Stimulated activated CD8-positive, alpha-beta memory T cell treated with anti-CD3 and anti-CD28 coated beads, Interleukin-15, amount 100 ng/mL, for 24 hours (primary cell): ENCODE measurements around the gene IGF1R.

Source experiments
- DNase-seq: peaks from one replicate; pipeline ENCODE4 v3.0.0-alpha.2; 2020; ENCODE audit warnings: low read depth

Gene IGF1R

GRCh38 chr15:98648654-98649471 lies 524 bp downstream of the IGF1R start:
- DNase-seq: peak; percentile 1

DNA sequence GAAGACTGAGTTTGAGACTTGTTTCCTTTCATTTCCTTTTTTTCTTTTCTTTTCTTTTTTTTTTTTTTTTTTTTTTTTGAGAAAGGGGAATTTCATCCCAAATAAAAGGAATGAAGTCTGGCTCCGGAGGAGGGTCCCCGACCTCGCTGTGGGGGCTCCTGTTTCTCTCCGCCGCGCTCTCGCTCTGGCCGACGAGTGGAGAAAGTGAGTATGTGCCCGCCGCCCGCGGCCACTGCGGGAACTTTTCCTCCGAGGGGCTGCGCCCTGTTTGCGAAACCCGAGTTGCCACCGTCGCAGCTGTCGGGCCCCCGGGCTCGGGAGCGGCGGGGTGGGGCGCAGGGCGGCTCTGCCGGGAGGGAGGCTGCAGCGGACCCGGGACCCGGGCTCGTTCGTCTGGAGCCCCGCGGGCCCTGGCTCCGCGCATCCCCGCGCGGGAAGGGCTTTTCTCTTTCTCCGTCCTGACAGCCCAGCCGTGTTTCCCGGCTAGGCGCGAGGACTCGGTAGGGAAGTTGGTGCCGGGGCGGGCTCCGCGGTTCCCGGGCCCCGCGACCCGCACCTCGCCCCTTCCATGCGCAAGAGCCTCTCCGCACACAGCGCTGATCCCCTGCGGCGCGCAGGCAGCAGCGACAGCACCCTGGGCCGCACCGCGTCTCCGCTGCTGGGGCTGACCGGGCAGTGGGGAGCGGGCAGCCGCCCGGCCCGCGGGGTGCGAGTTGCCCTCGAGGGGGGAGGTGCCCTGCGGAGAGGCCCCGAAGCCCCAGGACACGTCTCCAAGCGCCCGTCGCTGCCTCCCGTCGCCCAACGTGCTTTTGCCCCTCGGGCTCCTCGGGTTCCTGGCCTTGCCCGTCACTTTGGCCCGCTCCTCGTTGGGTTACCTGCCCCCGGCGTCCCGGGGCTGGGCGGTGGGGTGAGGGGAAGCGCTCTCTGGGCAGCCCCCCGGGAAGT lies 1.4 kb downstream of the IGF1R start:
- peak; percentile 12 for DNase-seq

DNA sequence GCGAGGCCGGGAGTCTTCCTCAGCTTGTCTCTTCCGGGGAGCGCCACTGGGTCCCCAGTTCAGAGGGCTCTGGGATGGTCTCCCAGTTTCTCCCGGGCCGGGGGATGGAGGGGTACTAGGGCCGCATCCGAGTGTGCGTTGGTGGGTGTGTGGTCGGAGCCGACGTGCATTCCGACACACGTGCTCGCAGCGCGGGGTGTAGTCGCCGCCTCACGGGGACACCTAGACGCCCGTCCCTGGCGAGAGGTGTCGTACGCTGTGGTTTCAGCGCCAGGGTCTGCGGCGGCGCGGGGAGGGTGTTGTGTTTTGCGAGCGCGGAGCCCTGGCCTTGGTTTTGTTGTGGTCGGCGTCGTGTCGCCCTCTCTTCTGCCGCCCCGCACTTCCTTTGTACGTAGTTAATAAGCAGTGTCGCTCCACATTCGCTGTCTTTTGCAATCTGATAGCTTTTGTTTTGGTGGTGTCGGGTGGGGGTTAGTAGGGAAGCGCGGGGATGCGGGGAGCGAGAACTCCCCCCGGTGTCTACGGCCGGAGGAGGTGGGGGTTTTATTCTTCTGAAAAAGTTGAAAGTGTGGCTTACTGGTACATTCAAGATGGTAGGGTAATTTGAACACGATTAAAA lies 2.2 kb downstream of the IGF1R start:
- peak; percentile 2 for DNase-seq

DNA sequence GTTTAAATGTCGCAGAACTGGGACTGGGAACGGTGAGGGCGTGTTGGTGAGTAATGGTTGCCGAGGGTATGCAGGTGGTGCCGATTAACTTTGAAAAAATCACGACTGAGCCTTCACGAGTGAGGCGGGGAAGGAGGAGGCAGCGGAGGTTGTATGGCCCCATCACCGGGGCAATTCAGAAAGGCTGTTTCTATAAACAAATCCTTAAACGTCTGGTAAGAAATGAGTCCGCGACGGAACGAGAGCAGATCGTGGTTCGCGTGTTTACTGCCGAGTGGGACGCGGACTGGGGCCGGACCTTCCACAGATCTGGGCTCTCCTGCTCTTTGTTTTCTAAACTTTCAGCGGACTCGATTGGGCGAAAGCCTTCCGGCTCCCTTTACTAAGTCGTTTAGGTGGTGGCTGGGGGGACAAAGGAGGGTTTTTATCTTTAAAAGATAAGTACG lies 2.7 kb downstream of the IGF1R start:
- DNase-seq: no peak

- DNase-seq: no peak
These were observed 3.4 kb downstream of the IGF1R start for GRCh38 chr15:98651581-98652220.

GRCh38 chr15:98653686-98654085 lies 5.3 kb downstream of the IGF1R start:
- no peak for DNase-seq

GRCh38 chr15:98654790-98655360 lies 6.5 kb downstream of the IGF1R start:
- DNase-seq: no peak

- DNase-seq: no peak
These were observed 7.4 kb downstream of the IGF1R start for GRCh38 chr15:98655732-98656131.

DNA sequence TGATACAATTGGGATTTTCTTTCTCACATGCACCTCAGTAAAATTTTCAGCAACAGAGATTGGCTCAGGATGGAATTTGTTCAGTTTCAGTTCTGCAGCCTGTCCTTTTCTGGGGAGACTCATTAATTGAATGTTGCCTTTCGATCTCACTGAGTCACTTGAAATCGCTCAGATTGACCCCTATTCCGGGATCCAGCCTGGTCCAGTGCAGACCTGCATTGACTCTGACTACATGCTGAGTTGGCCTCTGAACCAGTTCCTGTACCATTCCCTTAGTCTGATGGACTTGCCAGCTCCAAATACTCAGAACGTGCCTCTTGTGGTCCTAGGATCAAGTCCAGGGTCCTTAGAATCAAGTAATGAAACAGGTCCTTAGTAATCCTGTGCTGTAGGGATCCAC lies 9.4 kb downstream of the IGF1R start:
- no peak for DNase-seq

DNA sequence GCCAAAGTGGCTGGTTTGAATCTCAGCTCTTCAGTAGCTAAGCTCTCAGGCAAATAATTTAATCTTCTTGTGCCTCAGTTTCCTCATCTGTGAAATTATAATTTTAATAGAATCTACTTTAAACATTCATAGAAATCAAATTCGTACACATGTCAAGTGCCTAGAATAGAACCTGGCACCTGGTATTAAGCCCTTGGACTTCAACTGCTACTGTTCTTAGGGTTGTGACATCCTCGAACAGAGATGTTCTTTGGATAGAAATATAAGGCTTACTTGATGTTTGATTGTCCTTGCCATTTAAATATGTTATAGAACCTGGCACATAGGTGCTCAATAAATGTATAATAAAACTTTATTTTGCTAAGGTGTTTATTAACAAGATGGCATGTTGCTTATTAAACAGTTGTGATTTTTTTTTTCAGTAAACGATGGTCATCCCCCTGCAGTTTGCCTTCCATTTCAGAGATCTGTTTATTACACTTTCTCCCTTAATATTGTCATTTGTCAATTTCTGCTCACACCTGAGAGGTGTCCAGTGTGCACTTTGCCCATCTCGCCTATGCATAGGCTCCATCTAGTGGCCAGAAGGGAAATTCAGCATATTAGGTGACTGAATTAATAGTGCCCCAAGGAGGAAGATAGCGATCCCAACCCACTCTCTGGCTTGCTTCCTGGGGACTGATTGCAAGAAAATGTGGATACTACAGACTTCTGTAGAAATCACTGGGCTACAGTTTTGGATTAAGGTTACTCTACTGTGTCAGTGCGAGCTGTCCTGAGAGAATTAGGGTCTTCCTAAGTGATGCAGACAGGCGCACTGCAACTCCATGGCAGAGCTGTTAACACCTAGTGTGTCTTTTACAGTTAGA lies 10.7 kb downstream of the IGF1R start:
- no peak for DNase-seq

- DNase-seq: no peak
These were observed 11.7 kb downstream of the IGF1R start for GRCh38 chr15:98660055-98660454.

- no peak for DNase-seq
These were observed 14.7 kb downstream of the IGF1R start for GRCh38 chr15:98663045-98663444.

DNA sequence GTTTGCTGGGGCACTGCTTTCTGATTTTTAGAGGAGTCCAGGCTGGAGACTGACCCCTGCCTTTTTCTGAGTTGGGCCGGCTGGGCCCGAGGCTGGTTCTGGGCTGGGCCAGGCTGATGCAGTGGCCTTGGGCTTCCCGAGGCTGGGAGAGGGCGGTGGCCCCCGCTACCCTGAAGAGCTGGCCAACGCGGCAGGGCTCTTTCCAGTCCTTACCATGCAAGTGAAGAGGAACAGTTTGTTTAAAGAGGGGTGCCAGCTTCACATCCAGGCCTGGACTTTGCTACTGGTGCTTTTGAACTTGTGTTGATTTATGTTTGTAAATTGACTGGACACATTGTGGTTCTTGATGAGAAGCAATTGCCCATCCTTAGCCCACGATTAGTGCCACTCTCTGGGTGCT lies 15.3 kb downstream of the IGF1R start:
- DNase-seq: no peak

- DNase-seq: no peak
These were observed 18.1 kb downstream of the IGF1R start for GRCh38 chr15:98666441-98666840.

GRCh38 chr15:98666841-98667240 lies 18.5 kb downstream of the IGF1R start:
- no peak for DNase-seq

DNA sequence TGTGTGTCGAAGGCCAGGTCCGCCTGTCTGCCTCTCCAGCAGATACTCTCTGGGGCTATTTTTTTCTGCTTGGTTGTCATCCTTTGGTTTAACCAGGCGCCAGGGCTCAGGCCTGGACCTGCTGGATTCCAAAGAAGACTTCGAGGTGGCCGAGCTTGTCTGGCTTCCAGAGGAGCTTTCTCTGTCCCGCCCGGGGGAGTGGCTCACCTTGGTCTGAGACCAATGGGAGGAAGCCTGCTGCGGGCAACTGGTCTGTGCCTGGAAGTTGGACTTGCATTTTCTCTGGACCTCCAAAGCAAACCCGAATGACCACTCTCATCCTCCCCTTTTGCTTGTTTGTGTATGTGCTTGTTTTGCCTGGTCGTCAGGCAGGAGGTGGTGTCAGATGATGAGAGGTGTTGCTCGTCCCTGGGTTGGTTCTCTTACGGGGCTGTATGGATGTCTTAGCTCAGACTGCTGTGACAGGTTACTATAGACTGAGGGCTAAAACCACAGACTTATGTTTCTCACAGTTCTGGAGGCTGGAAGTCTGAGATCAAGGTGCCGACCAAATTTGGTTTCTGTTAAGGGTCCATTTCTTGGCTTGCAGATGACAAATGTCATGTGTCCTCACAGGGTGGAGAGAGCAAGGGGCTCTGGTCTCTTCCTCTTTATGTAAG lies 19.3 kb downstream of the IGF1R start:
- DNase-seq: no peak

DNA sequence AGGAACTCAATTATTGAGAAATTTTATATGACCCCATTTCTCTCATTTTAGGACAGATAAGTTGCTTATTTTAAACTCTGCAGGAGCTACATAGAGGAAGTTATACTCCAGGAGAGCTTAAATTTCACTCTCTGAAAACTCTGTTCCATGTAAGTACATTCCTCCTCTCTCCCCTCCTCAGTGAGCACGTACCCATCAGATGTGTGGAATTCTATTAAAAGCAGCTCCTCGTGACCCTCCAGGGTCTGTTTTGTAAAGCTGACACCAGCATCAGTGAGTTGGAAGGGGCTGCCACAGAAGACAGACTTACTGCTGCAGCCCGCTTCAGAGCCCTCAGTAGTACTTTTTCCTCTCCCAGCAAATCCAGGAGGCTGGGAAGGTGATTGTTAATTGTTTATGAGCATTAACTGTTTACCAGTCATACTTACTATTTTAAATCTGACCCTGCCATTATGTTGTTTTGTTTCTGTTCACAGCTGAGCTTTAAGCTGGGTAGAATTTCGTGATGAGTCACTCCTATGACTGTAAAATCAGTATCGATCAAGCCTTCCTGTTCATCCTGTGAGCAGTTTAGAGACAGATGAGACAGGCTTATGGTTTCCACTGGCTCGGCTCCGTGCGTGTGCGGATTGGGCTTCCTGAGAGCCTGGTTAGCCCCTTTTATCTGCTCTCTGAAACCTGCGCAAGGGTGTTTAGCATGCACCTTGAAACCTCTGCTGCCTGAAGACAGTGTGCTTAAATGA lies 20.4 kb downstream of the IGF1R start:
- no peak for DNase-seq

DNA sequence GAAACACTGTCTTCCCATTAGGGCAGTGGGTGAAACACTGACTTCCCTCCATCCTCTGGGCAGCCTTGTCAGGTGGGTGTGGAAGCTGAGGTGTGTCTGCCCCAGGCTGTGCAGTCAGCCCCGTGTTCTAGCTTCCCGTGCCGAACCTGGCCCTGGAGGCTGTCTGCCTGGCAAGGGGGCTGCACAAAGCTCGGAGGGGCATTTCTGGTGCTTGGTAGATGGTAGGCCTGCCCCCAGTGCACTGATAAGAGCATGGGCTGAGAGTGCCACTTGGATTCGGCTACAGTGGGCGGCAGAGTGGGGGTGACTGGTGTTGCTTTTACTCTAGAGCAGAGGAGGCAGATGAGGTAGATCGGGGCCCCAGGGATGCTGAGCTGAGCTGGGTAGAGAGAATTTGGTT lies 21.3 kb downstream of the IGF1R start:
- DNase-seq: no peak
